H54 (cell line): ENCODE results near the gene MLKL.
"Not testable (repeated sequence)": the region's sequence is repeated elsewhere in the genome, so short reads cannot be mapped to it uniquely, and the experiment has no call there.

Experiments used
- DNase-seq: peaks from one replicate; pipeline ENCODE4 v3.0.0; 2011; ENCODE audit warnings: low spot score, mixed read lengths; ENCODE audit not compliant: insufficient read length
- FAIRE-seq: peaks from 3 replicates; lab custom pipeline; 2011; peaks lifted over from hg19 to GRCh38; lab: Jason Lieb, UNC
- POLR2A ChIP-seq: IDR thresholded peaks from 2 replicates; pipeline ENCODE4 v1.6.1; 2011; ENCODE audit warnings: low read depth, mild to moderate bottlenecking, low read length

The MLKL gene

DNA sequence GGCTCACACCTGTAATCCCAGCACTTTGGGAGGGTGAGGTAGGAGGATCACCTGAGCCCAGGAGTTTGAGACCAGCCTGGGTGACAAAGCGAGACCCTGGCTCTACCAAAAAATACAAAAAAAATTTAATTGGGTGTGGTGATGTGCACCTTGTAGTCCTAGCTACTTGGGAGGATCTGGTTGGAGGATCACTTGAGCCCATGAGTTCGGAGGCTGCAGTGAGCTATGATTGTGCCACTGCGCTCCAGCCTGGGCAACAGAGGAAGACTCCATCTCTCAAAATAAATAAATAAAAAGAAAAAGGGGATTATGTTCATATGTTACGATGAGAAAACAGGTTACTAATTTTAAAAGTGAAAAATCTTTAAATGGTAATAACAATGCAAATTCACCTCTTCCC is 996 bp downstream of the MLKL start:
- TF ChIP-seq POLR2A, result no peak
- DNase-seq (no peak), FAIRE-seq (no peak)

DNA sequence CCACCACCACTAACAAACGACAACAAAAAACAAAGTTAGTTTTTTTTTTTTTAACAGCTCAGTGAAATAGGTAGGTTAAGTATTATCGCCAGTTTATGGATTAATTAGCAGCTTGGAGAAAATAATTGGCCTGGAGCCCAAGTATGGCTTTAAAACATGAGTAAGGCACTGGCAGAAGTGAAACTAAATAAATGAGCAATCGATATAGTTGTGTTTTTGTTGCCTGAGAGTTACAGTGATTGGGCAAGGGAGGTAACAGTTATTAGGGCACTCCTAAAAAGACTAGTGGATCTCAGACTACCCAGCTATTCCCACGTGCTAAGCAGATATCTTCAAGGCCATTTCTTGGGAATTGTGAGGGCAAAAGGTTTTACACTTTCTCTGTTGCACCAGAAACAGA is 2.4 kb downstream of the MLKL start:
- TF ChIP-seq POLR2A, result no peak
- FAIRE-seq (no peak), DNase-seq (no peak)

- DNase-seq (peak; percentile 90), FAIRE-seq (peak; percentile 82)
- peak; percentile 56 for TF ChIP-seq POLR2A
Measured at GRCh38 chr16:74695450-74696422, 4.9 kb downstream of the MLKL start.

DNA sequence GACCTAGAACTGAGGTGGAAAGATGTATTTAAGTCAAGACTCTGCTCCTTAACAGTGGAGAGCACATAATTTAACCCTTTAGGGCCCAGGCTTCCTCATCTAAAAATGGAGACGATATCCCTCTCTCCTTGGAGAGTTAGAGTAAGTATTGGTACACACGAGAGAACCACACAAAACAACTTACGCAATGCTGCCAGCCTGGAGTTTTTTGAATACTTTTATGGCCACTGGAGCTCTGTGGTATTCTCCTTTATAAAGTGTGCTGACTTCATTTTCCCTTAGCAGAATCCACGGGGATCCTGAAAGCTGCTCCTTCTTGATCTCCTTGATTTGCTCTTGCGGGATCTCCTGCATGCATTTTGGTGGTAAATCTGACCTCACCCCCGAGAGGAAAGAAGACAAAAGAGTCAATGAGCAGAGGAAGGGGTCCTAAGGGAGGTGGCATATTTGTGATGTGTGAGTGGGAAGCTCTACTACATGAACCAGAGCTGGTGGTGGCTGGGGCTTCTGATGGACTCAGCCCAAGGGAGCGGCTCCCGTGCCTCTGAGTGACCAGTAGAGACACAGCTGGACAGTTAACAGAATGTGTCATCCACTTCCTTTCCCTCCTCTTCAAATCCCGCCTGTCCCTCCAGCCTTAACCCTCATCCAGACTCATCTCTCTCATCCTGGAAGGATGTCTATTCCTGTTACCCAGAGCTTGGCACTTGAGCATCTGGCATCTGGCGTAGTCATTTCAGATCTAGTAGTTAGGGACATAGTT is 9.4 kb downstream of the MLKL start:
- DNase-seq, result no peak
- FAIRE-seq, result no peak
- TF ChIP-seq POLR2A, result no peak

DNA sequence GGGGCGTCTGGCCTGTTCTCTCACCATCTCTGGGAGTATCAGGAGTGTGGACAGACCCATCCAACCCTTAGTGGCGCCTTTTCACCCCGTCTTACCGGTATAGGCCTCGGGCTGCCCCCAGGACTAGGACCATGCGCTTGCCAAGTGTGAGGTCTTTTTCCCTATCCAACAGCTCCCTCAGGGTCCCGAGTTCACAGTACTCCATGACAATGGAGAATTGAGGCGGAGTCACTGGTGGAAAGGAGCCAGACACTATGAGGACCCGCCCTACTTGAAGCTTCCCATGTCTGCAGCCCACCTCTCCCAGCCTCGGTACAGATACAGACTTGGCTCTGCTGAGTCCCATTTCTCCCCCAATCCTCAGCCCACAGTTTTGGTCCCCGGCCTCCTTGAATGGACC is 18.1 kb downstream of the MLKL start:
- FAIRE-seq (no peak), DNase-seq (no peak)
- TF ChIP-seq POLR2A, result no peak

DNA sequence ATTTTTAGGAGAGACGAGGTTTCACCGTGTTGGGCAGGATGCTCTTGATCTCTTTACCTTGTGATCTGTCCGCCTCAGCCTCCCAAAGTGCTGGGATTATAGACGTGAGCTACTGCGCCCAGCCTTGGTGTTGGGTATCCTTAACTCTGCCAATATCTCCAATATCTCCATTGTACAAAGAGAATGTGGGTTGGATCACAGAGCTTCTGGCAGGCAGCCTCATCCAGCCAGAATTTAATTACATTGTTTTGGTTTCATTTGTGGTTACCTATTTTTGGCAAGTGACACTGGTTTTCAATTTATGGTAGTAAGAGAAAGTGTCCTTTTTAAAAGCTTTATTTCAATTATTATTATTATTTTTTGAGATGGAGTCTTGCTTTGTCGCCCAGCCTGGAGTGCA is 20.0 kb downstream of the MLKL start:
- TF ChIP-seq POLR2A, result no peak
- no peak for FAIRE-seq

GRCh38 chr16:74679983-74680382 is 20.7 kb downstream of the MLKL start:
- FAIRE-seq (no peak), DNase-seq (no peak)
- TF ChIP-seq POLR2A, result no peak

More for the DNA sequence above, 20.0 kb downstream of the MLKL start:
- DNase-seq, result no peak

- FAIRE-seq, result no peak
- TF ChIP-seq POLR2A, result no peak
- DNase-seq, result no peak
Measured at GRCh38 chr16:74677868-74678267, 22.8 kb downstream of the MLKL start.

- FAIRE-seq (no peak), DNase-seq (no peak)
- TF ChIP-seq POLR2A, result no peak
Measured at GRCh38 chr16:74673876-74674275, 26.8 kb downstream of the MLKL start.

GRCh38 chr16:74668877-74669276 is 31.8 kb downstream of the MLKL start:
- DNase-seq, FAIRE-seq: not testable (repeated sequence)

DNA sequence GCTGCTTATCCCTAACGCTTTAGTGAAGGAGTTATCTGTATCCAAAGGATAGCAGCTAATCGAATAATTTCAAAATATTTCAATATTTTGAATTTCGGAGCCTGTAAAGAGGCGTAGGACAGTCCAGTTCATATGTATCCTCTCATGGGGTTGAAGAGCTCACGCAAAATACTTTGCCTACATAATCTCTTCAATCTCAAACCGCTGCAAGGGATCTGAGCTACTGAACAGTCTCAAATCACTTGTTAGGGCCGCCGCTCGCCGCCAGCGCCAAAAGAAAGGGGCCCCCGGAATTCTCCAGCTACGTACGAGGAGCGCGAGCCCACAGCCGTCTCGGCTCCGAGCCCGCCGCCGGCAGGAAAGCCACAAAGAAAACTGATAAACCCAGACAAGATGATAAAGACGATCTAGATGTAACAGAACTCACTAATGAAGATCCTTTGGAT is 33.4 kb downstream of the MLKL start:
- no peak for TF ChIP-seq POLR2A
- DNase-seq, result no peak
- FAIRE-seq, result no peak

DNA sequence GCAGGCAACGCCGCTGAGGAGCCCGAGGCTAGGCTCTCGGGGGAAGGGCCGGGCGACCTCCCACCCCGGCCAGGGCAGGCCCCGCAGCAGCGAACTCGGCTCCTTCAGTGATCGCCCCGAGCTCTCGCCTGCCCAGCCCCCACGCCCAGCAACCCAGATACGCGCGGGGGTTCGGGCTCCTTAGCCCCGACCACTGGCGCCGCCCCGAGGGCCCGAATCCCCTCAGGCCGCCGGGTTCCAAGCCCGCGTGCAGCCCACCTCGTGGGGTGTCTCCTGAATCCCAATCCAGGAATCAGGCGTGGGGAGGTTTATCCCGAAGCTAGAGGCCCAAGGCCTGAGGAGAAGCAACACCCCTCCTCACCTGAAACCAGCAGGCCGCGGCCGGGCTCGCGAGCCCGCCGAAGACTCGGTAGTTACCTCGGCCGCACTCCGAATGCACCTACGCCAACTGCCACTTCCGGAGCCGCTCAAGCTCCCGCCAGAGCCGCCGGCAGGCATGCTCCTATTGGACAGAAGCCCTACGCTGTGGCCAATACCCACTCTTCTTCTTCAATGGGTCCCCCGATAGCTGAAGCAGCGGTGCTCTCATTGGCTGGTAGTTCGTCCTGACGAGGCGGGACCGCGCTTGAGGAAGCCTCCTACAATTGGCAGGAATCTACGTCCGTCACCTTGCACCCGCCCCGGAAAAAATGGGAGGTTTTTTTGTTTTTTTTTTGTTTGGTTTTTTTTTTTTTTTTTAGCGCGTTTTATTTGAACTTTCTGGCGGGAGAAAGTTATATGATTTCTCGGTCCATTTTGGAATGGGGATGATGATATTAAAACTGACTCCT is 34.0 kb downstream of the MLKL start, which contains the start of gene RFWD3:
Gene RFWD3 (minus strand): TSS at position 453 of the 830 bp plus-strand sequence. CDS start 5,428 bp downstream, outside the sequence.
- TF ChIP-seq POLR2A, result peak; percentile 90
- FAIRE-seq, result peak; percentile 85
- DNase-seq, result peak; percentile 97

GRCh38 chr16:74666010-74666421 is 34.6 kb downstream of the MLKL start:
- FAIRE-seq (no peak), DNase-seq (no peak)
- no peak for TF ChIP-seq POLR2A
